Measurements from ENCODE around the gene ATP6AP1.

The ATP6AP1 gene

DNA sequence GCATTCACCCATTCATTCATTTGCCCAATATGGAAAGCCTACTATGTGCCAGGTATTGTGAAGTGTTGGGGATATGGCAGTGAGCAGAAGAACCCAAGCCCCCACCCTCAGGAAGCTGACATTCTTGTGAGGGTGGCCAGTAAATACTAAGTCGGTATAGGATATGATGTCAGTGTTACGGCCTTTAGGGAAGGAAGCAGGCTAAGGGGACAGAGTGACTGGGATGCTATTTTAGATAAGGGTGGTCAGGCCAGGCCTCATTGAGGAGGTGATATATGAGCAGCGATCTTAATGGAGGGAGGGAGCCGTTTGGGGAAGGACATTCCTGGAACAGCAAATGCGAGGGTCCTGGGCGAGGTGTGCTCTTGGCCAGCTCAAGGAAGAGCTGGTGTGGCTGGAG is 2.0 kb downstream of the ATP6AP1 start:
- no peak for DNase-seq (ENCODE audit: low spot score)

DNA sequence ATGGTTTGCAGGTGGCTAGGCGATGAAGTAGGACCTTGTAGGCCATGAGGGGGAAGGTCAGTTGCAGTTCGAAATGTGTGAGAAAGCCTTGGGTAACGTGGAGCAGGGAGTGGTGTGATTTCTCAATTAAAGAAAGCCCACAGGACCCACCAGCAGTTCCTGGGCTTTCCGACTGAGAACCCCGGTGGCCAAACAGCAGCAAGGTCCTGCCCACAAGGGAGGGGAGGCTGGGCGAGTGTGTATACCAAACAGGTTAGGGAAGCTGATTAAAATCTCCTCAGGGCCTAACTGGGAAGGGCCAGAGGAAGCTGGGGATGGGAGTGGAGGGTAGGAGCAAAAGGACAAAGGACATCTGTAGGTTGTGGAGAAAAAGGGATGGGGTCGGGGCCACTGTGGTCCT is 2.4 kb downstream of the ATP6AP1 start:
- DNase-seq (ENCODE audit: low spot score), result no peak

DNA sequence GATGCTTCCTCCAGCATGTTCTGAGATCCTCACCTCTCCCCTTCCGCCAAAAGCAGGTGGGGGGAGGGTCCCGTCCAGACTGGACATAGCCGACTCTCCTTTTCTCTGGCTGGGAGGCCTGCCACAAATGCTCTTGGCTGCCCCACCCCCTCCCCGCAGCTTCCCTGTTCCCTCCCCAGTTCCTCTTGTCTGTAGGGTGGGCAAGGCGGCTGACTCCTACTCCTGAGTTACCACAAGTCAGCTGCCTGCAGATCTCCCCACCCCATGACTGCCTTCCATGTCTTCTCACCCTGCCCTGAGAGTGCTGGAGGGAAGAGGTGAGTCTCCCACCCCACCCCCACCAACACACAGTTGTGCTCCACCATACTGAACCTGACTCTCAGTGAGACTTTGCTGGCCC is 2.9 kb downstream of the ATP6AP1 start:
- no peak for DNase-seq (ENCODE audit: low spot score)

DNA sequence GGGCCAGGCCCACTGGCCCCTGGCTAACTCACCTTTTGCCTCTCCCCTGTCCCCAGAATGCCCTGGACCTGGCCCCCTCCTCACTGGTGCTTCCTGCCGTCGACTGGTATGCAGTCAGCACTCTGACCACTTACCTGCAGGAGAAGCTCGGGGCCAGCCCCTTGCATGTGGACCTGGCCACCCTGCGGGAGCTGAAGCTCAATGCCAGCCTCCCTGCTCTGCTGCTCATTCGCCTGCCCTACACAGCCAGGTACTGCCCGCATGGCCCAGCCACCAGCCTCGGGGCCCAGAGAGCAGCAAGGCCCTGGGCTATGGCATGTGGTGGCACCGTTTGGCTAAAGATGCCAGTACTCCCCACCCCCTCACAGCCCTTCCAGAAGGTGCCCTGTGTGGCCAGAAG is 3.7 kb downstream of the ATP6AP1 start:
- DNase-seq (ENCODE audit: low spot score), result no peak

DNA sequence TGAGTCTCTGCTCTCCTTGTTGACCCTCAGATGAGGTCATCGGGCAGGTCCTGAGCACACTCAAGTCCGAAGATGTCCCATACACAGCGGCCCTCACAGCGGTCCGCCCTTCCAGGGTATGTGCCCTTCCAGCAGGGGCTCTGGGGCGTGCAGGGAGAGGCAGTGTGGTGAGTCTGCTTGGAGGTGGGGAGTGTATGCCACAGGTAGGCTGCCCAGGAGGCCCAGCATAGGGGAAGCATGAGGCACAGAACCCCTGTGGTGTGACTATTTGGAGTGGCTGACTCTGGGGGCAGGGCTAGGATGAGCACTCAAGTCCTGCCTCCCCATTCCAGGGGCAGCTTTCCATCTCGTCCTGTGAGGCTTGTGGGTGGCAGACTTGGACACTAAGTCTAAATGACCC is 5.1 kb downstream of the ATP6AP1 start:
- DNase-seq (ENCODE audit: low spot score), result no peak

DNA sequence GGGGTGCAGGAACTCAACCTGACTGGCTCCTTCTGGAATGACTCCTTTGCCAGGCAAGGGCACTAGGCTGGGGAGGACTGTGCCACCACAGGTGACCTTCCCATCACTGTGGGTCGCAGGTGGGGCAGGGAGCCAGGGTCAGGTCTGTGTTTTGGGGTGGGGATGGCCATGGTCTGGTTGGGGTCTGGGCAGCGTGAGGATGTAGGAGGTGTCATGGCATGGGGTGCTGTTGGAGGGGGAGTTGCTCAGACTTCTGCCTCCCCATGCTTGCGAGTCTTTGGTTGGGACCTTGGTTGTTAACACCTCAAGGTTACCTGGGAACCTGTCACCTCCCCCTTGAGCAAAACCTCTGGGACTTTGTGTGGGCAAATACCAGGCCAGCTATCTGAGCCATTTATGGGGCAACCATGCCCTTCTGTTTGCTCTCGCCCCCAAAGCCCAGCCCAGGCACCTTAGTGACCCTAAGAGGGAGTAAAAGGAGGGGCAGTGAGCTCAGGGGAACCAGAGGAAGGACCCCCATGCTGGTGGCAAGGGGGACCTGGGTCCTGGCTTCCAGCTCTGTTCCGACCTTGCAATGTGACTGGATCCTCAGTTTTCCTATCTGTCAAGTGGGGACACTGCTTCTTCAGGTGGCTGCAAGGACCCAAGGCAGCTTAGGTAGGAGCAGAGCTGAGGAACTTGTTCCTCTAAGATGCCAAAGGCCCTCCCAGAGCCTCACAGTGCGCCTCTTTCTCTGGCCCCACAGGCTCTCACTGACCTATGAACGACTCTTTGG is 6.1 kb downstream of the ATP6AP1 start:
- no peak for DNase-seq (ENCODE audit: low spot score)

DNA sequence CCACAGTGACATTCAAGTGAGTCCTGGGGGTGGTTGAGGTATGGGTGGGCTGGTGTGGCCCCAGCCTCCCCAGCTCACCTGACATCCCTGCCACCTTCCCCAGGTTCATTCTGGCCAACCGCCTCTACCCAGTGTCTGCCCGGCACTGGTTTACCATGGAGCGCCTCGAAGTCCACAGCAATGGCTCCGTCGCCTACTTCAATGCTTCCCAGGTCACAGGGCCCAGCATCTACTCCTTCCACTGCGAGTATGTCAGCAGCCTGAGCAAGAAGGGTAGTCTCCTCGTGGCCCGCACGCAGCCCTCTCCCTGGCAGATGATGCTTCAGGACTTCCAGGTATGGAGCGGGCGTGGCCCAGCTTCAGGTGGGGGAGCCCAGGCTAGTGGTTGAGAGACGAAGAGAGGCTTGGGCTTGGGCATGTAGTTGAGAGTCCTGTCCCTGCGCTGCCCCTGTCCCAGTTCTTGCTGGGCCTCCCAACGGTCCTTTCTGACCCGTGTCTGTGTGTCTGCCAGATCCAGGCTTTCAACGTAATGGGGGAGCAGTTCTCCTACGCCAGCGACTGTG is 6.8 kb downstream of the ATP6AP1 start:
- no peak for DNase-seq (ENCODE audit: low spot score)

DNA sequence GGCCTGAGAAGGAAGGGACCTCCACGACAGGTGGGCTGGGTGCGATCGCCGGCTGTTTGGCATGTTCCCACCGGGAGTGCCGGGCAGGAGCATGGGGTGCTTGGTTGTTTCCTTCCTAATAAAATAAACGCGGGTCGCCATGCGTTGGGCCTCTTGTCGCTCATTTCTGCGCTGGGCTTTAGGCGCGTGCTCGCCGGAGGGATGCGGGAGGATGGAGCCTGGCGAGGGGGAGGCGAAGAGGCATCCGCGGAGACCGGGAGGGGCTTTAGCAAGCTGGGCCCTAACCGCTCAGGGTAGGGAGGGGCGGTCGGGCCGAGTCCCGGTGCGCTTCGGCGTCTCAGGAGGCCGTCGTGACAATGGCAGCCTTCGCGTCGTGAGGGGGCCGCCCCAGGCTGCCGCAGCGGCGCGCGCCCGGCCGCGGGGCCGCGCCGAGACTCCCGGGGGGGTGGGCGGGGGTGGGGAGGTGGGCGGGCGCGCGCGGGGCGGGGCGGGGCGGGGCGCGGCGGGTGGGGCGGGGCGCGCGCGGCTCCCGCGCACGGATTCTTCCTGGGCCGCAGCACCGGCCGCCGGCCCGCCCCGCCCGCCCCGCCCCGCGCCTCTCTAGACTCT is 8.0 kb downstream of the ATP6AP1 start:
- DNase-seq (ENCODE audit: low spot score), result peak; percentile 64

DNA sequence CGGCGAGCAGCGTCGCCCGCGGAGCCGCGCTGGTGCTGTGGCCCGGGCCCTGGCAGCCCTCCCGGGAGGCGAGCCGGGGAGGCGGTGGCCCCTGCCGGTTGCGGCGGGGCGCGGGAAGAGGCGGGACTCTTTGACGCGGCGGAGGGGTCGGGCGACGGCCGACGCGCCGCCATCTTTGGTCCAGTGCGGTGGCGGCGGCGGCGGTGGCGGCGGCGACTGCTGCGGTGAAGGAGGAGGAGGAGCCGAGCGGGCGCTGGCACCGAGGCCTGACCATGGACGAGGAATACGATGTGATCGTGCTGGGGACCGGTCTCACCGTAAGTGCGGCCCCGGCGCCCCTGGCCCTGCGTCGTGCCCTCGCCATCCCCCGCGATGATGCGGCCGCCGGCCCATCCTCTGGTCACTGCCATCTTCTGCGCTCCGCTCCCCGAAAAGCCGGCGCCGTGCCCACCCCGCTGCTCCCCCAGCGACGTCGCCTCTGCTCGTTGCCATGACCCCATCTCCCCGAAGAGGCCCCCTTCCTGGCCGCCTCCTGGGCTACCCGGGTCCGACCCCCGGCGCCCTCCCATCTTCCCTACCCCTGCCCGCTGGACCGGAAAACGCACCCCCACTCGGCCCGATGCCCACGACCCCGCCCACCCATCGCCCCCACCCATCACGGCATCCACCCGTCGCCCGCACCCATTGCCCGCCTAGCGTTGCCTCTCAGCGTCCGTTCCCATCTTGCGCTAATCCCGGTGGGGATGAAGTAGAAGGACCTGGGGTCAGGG is 8.7 kb downstream of the ATP6AP1 start, which contains the start of gene GDI1:
TSS of gene GDI1 (plus strand) at position 172 of the 770 bp plus-strand sequence. CDS start at position 273, 101 bp downstream.
- DNase-seq (ENCODE audit: low spot score), result peak; percentile 71

DNA sequence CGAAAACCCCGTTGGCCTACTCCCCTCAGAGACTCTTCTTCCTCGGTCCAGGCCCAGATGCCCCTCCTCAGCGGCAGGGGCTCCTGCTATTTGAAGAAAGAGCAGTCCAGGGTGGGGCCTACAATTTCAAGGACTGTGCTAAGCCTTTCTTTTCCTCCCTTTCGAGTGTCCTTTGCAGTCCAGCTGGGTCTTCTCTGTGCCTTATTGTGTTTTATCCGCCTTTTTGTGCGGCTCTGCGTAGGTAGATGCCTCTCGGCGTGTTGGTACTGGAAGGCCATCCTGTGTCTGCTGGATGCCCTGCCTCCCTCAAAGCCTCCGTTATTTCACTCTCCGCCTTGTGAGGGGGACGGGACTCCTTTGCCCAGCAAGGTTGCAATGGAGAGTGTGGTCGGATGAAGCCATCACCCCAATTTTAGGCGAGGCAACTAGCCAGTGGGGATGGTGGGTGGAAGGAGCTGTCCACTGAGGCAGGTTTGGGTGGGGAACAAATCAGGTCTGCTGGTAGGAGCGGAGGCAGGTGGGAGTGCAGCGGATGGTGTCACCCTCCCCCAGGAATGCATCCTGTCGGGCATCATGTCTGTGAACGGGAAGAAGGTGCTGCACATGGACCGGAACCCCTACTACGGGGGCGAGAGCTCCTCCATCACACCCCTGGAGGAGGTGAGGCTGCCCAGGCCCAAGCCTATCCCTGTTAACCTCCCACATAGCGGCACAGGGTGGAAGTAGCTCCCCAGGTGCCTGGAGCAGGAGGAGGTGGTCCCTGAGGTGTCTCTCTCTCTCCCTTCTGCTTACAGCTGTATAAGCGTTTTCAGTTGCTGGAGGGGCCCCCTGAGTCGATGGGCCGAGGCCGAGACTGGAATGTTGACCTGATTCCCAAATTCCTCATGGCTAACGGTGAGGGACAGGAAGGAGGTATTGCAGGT is 9.8 kb downstream of the ATP6AP1 start:
- DNase-seq (ENCODE audit: low spot score), result no peak

DNA sequence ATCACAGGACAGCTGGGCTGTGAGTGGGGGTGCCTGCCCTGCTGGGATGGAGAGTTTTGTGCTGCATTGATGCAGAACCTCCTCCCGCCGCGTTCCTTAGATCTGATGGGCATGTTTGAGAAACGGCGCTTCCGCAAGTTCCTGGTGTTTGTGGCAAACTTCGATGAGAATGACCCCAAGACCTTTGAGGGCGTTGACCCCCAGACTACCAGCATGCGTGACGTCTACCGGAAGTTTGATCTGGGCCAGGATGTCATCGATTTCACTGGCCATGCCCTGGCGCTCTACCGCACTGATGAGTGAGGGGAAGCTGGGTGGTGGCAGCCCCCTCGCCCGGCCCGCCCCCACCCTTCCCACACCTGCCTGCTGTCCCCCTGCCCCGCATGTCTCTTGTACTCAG is 11.4 kb downstream of the ATP6AP1 start:
- DNase-seq (ENCODE audit: low spot score), result no peak

DNA sequence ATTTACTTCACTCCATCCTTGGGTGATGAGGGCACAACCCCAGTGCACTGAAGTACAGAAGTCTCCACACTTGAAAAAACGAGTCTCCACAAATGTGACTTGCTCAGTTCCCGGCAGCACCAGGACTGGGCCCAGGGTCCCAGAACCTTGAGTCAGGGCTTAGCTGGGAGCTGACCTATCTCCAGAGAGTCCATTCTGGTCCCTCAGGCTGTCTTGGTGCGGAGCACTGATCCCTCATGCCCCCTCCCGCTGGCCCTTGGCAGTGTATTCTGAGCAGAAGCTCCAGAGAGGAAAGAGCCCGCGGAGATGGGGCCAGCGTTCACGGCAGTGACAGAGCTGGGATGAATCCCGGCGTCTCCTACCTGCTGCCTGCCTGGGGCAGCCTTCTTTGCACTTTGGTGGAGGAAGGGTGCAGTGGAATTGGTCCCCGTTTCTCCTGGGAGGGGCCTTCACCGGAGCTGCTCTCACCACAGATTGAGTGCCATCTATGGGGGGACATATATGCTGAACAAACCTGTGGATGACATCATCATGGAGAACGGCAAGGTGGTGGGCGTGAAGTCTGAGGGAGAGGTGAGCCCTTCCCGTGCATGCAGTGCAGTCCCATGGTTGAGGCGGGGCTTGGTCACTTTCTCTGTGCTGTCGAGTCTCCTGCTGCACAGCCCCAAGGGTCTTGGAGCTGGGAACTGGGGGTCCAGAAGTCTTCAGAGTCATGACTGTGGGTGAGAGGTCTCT is 12.3 kb downstream of the ATP6AP1 start:
- no peak for DNase-seq (ENCODE audit: low spot score)

DNA sequence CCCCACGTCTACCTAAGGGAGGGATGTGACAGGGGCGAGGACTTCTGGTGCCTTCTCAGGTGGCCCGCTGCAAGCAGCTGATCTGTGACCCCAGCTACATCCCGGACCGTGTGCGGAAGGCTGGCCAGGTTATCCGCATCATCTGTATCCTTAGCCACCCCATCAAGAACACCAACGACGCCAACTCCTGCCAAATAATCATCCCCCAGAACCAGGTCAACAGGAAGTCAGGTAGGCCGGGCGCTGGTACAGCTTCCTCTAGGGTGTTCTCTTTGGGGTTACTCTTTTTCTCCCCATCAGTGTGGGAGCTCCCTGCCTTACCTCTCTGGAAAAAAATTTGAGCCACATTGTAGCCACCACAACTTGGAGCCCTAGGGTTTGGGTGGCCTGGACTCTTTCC is 13.1 kb downstream of the ATP6AP1 start:
- DNase-seq (ENCODE audit: low spot score), result no peak

DNA sequence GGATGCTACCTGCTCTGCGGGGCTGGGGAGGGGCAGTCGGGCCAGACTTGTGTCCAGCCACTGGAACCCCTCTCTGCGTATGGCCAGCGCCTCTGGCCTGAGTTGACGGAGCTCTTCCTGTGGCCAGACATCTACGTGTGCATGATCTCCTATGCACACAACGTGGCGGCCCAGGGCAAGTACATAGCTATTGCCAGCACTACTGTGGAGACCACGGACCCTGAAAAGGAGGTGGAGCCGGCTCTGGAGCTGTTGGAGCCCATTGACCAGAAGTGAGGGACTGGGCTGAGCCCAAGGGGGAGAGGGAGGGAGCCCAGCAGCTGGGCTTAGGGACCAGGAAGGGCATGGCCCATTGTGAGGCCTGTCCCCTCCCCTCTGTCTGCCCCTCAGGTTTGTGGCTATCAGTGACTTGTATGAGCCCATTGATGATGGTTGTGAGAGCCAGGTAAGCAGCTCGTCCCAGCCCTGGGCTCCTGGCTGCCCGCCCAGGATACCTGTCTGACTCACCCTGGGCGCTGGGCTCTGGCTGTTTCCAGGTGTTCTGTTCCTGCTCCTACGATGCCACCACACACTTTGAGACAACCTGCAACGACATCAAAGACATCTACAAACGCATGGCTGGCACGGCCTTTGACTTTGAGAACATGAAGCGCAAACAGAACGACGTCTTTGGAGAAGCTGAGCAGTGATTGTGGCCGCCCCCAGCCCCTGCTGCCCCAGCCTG is 13.7 kb downstream of the ATP6AP1 start:
- DNase-seq (ENCODE audit: low spot score), result no peak

DNA sequence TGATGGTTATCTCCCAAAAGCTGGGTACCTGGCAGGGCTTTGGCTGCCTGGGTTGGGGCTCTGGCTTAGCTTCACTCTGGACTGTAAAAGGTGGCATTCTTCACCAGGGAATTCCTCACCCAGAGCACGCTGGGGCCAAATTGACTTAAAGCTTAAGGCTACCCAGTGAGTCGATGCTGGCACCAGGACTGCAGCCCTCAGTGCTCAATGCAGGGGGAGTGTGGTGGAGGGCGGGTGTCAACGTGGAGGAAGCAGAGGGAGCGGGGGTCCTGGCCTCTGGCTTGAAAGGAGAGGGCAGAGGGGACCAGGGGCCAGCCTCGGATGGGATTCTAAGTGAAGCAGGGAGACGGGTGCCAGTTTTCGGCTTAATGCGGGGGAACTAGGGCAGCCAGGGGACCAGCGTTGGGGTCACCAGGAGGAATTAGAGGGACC is 15.0 kb downstream of the ATP6AP1 start:
- no peak for DNase-seq (ENCODE audit: low spot score)

DNA sequence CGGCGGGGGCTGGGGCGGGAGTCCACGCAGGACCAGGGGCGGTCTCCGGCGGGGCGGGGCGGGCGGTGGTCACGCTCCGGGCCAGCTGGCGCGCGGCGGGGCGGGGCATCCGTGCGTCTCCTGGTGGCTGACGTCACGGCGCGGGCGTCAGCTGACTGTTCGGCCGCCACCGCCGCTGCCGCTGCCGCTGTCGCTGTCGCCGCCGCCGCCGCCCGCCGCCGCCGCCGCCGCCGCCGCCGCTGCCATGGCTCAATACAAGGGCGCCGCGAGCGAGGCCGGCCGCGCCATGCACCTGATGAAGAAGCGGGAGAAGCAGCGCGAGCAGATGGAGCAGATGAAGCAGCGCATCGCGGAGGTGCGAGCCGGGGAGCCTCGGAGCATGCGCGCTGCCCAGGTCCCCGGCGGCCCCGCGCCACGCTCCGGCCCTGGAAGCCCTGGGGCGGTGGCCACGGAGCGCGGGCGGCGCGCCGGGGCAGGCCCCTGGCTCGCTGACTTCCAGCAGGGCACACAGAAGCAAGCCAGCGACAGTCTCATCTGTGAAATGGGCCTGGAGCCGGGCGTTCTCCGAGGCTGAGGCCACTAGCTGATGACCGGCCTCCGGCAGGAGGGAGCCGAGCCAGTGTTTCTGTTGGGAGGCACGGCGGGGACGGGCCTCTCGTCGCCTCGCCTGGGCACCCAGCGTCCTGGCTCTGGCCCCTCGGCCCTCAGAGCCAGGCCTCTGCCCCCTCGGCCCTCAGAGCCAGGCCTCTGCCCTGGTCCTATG is 15.7 kb downstream of the ATP6AP1 start, which contains the start of gene FAM50A:
TSS of gene FAM50A (plus strand) at position 150 of the 763 bp plus-strand sequence. CDS start at position 245, 95 bp downstream.
- DNase-seq (ENCODE audit: low spot score), result peak; percentile 78

DNA sequence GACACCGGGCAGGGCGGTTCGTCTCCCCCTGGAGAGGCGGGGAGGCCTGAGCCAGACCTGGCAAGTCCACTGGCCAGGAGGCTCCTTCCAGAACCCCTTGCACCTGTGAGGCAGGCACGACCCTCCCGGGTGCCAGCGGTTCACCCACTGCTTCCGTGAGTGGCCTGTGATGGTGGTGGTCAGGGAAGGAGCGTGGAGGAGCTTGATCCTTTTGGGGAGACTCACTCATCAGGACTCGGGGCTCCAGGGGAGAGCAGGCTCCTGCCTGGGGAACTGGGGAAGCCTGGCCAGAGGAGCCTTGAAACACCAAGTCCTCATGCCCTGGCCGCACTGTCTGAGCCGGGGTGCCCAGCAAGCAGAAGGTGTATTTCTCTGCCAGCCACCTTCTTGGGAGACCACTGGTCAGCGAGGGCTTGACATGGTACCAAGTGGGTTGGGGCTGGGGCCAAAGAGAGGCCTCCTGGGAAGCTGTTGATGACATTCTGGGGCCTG is 16.3 kb downstream of the ATP6AP1 start:
- no peak for DNase-seq (ENCODE audit: low spot score)

DNA sequence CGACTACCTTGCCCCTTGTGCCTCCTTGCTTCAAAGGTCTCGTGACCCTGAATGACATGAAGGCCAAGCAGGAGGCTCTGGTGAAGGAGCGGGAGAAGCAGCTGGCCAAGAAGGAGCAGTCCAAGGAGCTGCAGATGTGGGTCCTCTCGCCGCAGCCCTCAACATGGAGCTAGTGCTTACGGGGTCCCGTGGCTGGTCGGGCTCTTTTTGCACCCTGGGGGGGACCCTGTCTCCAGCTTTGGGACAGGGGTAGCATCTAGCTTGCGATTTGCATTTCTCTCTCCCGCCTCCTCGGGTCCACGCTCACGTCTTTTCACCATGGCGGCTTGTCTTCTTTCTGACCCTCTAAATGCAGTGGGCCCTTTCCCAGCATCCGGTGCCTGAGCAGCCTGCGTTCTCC is 17.3 kb downstream of the ATP6AP1 start:
- no peak for DNase-seq (ENCODE audit: low spot score)

DNA sequence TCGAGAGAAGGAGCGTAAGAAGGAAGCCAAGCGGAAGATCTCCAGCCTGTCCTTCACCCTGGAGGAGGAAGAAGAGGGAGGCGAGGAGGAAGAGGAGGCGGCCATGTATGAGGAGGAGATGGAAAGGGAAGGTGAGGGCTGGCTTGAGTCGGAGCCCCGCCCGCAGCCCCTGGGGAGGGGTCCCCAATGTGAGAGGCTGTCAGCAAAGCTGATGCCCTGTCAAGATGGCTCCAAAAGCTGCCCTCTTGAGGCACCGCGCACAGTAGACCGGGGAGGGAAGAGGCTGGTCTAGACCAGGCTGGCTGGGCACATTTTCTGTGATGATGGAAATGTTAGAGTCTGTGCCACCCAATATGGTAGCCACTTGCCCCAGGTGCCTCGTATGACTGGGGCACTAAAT is 18.0 kb downstream of the ATP6AP1 start:
- no peak for DNase-seq (ENCODE audit: low spot score)

All from ecto neural progenitor cell (in vitro differentiated cells).